GM12864 (cell line): ENCODE data around the gene MESP2.

Experiments
- DNase-seq: peaks from one replicate; pipeline ENCODE4 v3.0.0-alpha.2; 2011; ENCODE audit warnings: low read depth
- H3K4me3 ChIP-seq: 2 replicates; pipeline ENCODE4 v1.5.1; 2011; ENCODE audit warnings: mild to moderate bottlenecking, low read depth, low read length, control low read depth
- TF ChIP-seq, protein P1 (sequence below): IDR thresholded peaks from 2 replicates; pipeline ENCODE4 v1.5.1; 2011; ENCODE audit warnings: low read depth, mild to moderate bottlenecking, moderate library complexity, low read length, control low read depth, inconsistent platforms; ENCODE audit errors: missing control alignments

Gene MESP2

DNA sequence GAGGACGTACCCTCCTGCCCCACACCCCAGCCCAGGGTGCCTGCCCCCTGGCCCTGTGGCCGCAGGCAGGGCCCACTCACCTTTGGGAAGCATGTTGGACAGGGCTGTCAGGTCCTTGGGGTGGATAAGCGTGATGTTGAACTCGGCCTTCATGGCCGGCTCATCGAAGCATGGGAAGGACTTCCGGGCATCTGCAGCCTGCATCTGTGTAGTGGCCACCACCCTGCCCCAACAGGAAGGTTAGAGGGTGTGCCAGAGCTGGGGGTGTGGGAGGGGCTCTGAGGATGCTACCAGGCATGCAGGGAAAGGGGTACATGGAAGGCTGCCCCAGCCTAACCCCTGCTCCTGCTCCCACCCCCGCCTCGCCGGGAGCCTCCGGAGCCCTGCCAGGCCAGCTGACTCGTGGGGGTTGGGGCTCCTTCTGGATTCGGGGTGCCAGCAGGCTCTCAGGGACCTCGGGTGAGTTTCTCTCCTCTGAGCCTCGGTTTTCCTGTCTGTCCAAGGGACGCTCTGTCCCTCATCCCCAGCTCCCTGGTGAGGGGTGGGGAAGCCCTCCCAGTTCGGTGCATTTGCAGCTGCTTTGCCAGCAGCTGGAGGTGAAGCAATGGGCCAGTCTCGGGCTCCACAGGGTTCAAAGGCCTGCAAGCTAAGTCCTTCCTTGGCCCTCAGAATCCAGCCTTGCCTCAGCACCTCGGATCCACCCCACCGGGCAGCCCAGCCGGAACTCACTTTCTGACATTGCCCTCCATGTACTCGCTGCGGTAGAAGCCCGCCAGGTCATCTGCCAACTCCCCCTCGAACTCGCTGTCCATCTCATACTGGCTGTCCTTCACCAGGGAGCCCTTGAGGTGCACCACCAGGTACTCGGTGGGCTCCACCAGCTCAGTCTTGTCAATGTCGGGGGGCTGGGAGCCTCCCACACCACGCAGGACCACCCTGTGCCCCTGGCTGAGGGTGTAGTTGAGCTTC lies 29.4 kb downstream of the MESP2 start:
- no peak overlapping the region for H3K4me3 ChIP-seq
- no peak for DNase-seq
- TF ChIP-seq, protein P1, sequence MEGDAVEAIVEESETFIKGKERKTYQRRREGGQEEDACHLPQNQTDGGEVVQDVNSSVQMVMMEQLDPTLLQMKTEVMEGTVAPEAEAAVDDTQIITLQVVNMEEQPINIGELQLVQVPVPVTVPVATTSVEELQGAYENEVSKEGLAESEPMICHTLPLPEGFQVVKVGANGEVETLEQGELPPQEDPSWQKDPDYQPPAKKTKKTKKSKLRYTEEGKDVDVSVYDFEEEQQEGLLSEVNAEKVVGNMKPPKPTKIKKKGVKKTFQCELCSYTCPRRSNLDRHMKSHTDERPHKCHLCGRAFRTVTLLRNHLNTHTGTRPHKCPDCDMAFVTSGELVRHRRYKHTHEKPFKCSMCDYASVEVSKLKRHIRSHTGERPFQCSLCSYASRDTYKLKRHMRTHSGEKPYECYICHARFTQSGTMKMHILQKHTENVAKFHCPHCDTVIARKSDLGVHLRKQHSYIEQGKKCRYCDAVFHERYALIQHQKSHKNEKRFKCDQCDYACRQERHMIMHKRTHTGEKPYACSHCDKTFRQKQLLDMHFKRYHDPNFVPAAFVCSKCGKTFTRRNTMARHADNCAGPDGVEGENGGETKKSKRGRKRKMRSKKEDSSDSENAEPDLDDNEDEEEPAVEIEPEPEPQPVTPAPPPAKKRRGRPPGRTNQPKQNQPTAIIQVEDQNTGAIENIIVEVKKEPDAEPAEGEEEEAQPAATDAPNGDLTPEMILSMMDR, result no peak

DNA sequence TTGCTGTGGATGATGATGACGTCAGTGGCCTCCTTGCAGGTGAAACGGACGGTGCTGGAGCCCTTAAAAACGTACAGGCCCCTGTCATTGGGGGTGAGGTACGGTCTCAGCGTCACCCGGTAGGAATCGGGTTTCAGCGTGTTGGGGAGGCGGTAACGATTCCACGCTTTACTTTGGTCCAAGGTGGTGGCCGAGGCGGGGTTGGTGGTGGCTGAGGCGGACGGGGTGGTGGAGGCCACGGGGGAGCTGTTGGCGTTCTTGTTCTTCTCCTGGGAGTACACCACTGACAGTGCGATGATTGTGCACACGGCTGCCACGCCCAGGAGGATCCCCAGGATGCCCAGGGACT lies 30.1 kb downstream of the MESP2 start:
- no peak for DNase-seq
- TF ChIP-seq, protein P1, result no peak
- no peak overlapping the region for H3K4me3 ChIP-seq

DNA sequence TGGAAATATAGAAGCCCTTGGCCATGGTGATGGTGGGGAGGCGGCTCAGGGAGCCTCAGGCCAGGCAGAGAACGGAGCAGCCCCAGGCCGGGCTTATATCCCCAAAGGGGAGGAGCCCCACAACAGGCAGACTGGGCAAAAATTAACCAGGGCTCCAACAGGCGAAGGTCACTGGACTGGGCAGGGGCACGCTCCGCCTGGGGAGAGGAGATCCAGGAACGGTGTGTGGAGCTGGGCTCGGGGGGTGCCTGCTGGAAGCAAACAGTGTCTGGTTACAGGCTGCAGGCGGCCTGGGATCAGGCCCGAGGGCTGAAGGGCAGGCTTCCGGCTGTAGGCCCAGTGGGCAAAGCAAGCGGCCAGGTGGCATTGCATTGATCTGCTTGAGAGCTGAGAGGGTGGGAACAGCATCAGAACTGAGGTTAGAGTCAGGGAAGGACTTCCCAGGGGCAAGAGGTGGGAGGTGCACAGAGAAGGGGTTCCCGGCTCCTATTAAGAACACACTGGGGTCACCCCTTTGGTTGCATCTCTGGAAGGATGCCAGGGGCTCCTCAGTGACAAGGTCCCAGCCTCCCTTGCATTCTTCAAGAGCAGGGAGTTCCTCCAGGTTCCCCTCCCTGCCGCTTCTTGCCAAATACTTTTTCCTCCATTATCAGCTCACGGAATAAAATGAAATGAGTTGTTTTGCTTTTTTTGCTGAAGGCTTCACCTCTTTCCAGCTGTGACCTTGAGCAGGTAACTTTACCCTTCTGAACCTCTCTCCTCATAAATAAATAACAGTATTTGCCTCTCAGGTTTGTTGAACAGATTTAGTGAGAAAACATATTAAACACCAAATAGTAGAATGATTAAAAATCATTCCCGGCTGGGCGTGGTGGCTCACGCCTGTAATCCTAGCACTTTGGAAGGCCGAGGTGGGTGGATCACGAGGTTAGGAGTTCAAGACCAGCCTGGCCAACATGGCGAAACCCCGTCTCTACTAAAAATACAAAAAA lies 30.7 kb downstream of the MESP2 start:
- no peak overlapping the region for H3K4me3 ChIP-seq
- TF ChIP-seq, protein P1, result no peak
- DNase-seq, result no peak

DNA sequence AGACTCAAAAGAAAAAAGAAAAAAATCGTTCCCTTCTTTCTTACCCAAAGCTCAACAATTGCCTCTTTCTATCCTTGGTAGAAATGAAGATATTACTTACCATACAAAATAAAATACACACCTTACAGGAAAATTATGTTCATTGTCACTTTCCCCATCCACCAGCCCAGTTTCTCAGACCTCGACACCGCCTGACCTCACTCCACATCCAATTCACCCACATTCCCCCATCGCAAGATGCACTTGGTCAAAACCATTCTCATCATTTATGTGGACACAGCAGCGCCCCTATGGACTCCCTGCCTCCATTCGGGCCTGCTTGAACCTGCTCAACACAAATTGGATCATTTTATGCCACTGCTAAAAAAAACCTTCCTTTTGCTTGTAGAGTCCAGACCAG lies 31.6 kb downstream of the MESP2 start:
- TF ChIP-seq, protein P1, result no peak
- no peak overlapping the region for H3K4me3 ChIP-seq
- DNase-seq, result no peak

DNA sequence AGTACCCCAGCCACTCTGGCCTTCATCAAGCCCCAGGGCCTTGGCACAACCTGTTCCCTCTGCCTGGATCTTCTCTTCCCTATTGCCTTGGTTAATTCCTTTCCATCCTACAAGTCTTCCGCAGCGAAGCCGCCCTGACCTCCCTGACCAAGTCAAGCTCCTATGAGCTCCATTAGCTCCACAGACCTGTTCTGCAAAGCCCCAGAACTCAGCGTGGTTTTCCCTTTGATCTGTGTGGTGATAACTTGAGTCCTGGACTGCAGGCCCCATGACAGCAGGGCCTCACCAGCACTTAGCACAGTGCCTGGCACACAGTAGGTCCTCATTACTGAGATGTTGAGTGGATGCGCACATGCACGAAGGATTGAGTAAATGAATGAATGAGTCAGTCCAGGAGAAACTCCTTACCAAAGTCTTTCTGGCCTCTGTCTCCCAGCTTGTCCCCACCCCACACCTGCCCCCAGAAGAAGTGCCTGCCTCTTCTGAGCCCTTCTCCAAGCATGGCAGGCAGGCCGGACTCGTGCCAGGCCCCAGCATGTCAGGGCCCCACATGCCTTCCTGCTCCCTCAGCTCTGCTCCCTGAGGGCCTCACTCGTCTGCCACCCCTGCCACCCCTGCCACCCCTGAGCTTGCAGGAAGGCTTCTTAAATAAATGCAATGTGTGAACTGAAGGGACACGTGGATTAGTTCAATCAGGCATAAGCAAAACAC lies 32.2 kb downstream of the MESP2 start:
- TF ChIP-seq, protein P1, result no peak
- DNase-seq, result no peak
- no peak overlapping the region for H3K4me3 ChIP-seq

DNA sequence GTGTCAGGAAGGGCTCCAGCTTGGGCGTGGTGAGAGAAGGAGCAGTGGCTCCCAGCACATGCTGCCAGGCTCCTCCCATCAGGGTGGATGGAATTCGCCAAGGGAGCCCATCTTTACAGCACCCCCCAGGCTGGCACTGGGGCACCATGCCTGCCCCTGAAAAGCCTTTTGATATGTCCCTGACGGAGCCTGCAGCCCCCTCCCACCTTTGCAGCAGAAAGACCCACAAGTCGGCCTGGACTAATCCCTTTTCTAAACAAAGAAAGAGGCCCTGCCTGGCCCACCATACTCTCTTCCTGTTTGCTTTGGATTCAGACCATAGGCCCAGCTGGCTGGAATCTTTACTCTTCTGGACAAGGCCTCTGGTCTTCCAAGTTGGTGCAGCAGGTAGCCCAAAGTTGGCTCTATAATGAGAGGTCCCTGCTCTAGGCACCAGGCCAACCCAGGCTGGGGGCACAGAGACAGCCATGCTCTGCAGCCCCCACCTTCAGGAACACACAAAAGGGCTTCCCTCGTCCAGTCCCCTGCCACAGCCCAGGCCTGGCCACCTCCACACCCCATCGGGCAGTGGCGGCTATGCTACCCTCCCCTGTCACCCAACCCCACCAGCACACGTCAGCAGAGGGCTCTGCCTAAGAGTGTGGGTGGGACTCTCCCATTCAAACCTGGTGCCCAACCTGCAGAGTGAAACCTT lies 33.1 kb downstream of the MESP2 start:
- TF ChIP-seq, protein P1, result no peak
- H3K4me3 ChIP-seq, result no peak overlapping the region
- no peak for DNase-seq
